NT2/D1 (cell line): ENCODE data around the gene CYP21A2.
"Not testable (repeated sequence)": the region's sequence is repeated elsewhere in the genome, so short reads cannot be mapped to it uniquely, and the experiment has no call there.

Experiments
- DNase-seq: peaks from one replicate; pipeline ENCODE4 v3.0.0-alpha.2; 2011; ENCODE audit warnings: low read depth, low spot score
- H3K27me3 ChIP-seq: 2 replicates; pipeline ENCODE4 v1.6.0; 2011; ENCODE audit warnings: mild to moderate bottlenecking; ENCODE audit not compliant: insufficient read length, insufficient read depth
- H3K36me3 ChIP-seq: 2 replicates; pipeline ENCODE4 v1.6.1; 2011; ENCODE audit warnings: mild to moderate bottlenecking, low read length, mixed read lengths; ENCODE audit not compliant: insufficient read depth, insufficient read length
- H3K4me1 ChIP-seq: 2 replicates; pipeline ENCODE4 v1.5.1; 2011; ENCODE audit not compliant: insufficient read depth, insufficient read length
- H3K4me3 ChIP-seq: 2 replicates; pipeline ENCODE4 v1.5.1; 2011; ENCODE audit warnings: low read depth; ENCODE audit not compliant: insufficient read length
- H3K9ac ChIP-seq: 2 replicates; pipeline ENCODE4 v1.6.0; 2011; ENCODE audit warnings: low read depth; ENCODE audit not compliant: insufficient read length
- H3K9me3 ChIP-seq: 2 replicates; pipeline ENCODE4 v1.5.1; 2011; ENCODE audit warnings: mild to moderate bottlenecking, low read length; ENCODE audit not compliant: insufficient read depth
- SUZ12 ChIP-seq: IDR thresholded peaks from 2 replicates; pipeline ENCODE4 v1.6.1; 2011; ENCODE audit not compliant: insufficient read length, insufficient read depth; ENCODE audit errors: extremely low read depth
- YY1 ChIP-seq: IDR thresholded peaks from 2 replicates; pipeline ENCODE4 v1.6.1; 2011; ENCODE audit not compliant: insufficient read length, insufficient read depth
- ZNF274 ChIP-seq: IDR thresholded peaks from 2 replicates; pipeline ENCODE4 v1.6.1; 2011; ENCODE audit warnings: mild to moderate bottlenecking, low read depth, low read length

Gene CYP21A2

GRCh38 chr6:32064706-32065105, 26.5 kb downstream of the CYP21A2 start:
- TF ChIP-seq SUZ12 (no peak), ZNF274 (no peak), YY1 (no peak)
- H3K9ac ChIP-seq, result no peak overlapping the region
- no peaks in the 10 kb centered on the region for H3K27me3 ChIP-seq
- H3K36me3 ChIP-seq, result no peaks in the 10 kb centered on the region
- H3K9me3 ChIP-seq, result no peaks in the 10 kb centered on the region
- H3K4me1 ChIP-seq, result no peaks in the 10 kb centered on the region
- no peak for DNase-seq
- H3K4me3 ChIP-seq, result no peak overlapping the region

DNA sequence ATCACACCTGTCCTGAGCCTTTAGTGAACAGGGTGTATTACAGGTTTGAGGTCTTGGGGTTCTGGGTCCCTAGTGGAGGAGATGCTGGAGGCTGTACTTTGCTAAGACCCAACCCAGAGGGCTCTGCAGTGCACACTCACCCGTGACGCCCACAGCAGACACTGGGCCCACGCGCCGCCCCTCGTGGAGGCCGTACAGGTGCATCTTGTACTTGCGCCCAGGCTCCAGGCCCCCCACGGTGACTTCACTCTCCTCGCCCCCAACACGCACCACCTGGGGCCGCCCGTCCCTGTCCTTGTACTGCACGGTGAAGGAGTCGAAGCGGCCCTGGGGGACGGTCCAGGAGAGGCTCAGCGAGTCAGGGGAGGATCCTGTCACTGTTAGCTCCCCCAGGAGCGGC, 29.3 kb downstream of the CYP21A2 start:
- not testable (repeated sequence) for H3K4me3 ChIP-seq, H3K9ac ChIP-seq, H3K9me3 ChIP-seq, DNase-seq, H3K27me3 ChIP-seq, H3K36me3 ChIP-seq, H3K4me1 ChIP-seq

DNA sequence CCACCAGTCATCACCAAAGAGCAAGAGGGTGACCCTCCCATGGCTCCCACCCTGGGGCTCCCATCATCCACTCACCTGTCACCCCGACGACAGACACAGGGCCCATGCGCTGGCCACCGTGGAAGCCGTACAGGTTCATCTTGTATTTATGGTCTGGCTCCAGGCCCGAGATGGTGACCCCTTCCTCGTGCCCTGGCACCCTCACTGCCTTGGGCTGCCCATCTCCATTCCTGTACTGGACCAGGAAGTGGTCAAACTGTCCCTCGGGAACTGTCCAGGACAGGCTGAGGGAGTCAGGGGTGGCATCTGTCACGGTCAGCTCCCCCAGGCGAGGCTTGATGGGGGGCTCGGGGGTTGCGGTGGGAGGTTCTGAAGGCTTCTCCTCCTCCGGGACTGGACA, 30.1 kb downstream of the CYP21A2 start:
- H3K27me3 ChIP-seq, H3K4me3 ChIP-seq, H3K9me3 ChIP-seq, H3K4me1 ChIP-seq, H3K36me3 ChIP-seq, H3K9ac ChIP-seq, DNase-seq: not testable (repeated sequence)

DNA sequence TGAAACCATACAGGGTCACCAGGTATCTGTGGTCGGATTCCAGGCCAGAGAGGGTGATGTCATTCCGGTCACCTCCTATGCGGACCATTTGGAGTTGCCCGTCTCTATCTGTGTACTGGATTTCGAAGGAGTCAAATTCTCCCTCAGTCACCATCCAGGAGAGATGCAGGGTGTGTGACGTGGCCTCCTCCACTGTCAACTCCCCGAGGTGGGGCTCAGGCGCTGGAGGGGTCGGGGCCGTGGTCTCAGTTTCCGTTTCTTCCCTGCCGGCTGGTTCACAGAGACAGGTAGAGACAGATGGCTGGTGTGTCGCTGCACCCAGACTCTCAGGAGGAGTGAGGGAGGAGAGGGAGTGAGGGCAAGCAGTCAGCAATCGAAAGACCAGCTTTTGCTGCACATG, 30.7 kb downstream of the CYP21A2 start:
- Histone ChIP-seq H3K9ac (no peak overlapping the region), H3K36me3 (no peaks in the 10 kb centered on the region), H3K27me3 (no peaks in the 10 kb centered on the region), H3K4me3 (no peak overlapping the region), H3K4me1 (peaks cover 9% of the 10 kb centered on the region), H3K9me3 (no peaks in the 10 kb centered on the region)
- TF ChIP-seq SUZ12 (no peak), ZNF274 (no peak), YY1 (no peak)
- no peak for DNase-seq

GRCh38 chr6:32069460-32069859, 31.2 kb downstream of the CYP21A2 start:
- Histone ChIP-seq H3K9ac (no peak overlapping the region), H3K27me3 (no peaks in the 10 kb centered on the region), H3K4me3 (no peak overlapping the region), H3K36me3 (no peaks in the 10 kb centered on the region), H3K9me3 (no peaks in the 10 kb centered on the region), H3K4me1 (peaks cover 9% of the 10 kb centered on the region)
- TF ChIP-seq YY1 (no peak), SUZ12 (no peak), ZNF274 (no peak)
- no peak for DNase-seq

GRCh38 chr6:32069878-32070515, 31.8 kb downstream of the CYP21A2 start:
- Histone ChIP-seq H3K4me3 (no peak overlapping the region), H3K27me3 (no peaks in the 10 kb centered on the region), H3K9me3 (no peaks in the 10 kb centered on the region), H3K4me1 (peaks cover 9% of the 10 kb centered on the region), H3K9ac (no peak overlapping the region), H3K36me3 (no peaks in the 10 kb centered on the region)
- TF ChIP-seq SUZ12, result no peak
- TF ChIP-seq ZNF274, result no peak
- TF ChIP-seq YY1, result no peak
- DNase-seq, result no peak

DNA sequence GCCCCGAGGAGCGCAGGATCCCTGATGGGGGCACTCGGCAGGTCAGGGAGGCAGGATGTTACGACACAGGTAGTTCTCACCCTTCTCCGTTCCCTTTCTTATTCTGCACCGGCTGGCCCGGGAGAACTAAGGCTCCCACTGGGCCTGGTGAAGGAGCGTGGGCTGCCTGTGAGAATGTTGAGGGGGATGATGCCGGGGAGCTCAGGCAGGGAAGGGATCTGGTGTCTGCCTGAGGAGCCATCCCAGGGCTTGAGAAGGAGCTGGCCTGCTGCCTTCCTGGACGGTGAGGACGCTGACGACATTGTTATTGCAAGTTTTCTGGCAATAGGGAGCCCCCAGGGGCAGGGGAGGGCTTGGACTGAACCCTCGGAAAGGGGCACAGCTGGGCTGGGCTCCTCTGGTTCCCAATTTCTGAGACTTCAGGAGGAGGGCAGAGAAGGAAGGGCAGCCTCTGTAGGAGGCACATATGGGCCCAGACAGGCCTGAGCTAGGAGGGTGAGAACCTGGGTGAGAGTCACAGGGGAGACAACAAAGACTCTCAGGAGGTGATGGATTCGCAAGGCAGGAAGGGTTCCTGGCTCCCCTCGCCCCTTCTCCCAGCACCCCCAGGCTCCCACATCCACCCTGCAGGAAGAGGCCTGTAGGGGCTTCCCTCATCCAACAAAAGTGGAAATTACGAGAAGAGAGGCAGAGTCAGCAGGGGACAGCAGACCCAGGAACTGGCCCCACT, 32.8 kb downstream of the CYP21A2 start:
- Histone ChIP-seq H3K36me3 (no peaks in the 10 kb centered on the region), H3K9me3 (no peaks in the 10 kb centered on the region), H3K27me3 (no peaks in the 10 kb centered on the region), H3K4me1 (peaks cover 12% of the 10 kb centered on the region), H3K9ac (peak overlapping the region; percentile 3), H3K4me3 (no peak overlapping the region)
- TF ChIP-seq YY1 (no peak), SUZ12 (no peak), ZNF274 (no peak)
- DNase-seq, result no peak

- TF ChIP-seq YY1, result no peak
- TF ChIP-seq ZNF274, result no peak
- TF ChIP-seq SUZ12, result no peak
- no peaks in the 10 kb centered on the region for H3K9me3 ChIP-seq
- no peak overlapping the region for H3K4me3 ChIP-seq
- H3K4me1 ChIP-seq, result peaks cover 12% of the 10 kb centered on the region
- no peaks in the 10 kb centered on the region for H3K27me3 ChIP-seq
- no peaks in the 10 kb centered on the region for H3K36me3 ChIP-seq
- DNase-seq, result no peak
- H3K9ac ChIP-seq, result no peak overlapping the region
Measured at GRCh38 chr6:32073101-32073500, 34.9 kb downstream of the CYP21A2 start.
